ENCODE measurements around the gene PRR12. TPM values are rescaled to one million over a fixed set of nuclear protein-coding genes. Genes with fewer than 3 reads are reported as not detected.
A peak's percentile ranks its signal among the peaks of the same experiment; 100 is the strongest.

Gene PRR12
- polyA plus RNA-seq, 3 donors: 0.04 to 3.3 (median 0.11) TPM

- TF ChIP-seq, protein P1, sequence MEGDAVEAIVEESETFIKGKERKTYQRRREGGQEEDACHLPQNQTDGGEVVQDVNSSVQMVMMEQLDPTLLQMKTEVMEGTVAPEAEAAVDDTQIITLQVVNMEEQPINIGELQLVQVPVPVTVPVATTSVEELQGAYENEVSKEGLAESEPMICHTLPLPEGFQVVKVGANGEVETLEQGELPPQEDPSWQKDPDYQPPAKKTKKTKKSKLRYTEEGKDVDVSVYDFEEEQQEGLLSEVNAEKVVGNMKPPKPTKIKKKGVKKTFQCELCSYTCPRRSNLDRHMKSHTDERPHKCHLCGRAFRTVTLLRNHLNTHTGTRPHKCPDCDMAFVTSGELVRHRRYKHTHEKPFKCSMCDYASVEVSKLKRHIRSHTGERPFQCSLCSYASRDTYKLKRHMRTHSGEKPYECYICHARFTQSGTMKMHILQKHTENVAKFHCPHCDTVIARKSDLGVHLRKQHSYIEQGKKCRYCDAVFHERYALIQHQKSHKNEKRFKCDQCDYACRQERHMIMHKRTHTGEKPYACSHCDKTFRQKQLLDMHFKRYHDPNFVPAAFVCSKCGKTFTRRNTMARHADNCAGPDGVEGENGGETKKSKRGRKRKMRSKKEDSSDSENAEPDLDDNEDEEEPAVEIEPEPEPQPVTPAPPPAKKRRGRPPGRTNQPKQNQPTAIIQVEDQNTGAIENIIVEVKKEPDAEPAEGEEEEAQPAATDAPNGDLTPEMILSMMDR (IDR thresholded peaks at IDR 0.05): no peak
- Mint-ChIP-seq H3K27me3 (ENCODE audit: low read depth in 3 of 3) (peaks cover under 1 to 10% (median 2%) of the 10 kb centered on the region in 3 donors), H3K9me3 (no peaks in the 10 kb centered on the region), H3K4me3 (no peak overlapping the region), H3K4me1 (peaks cover 17% of the 10 kb centered on the region), H3K36me3 (peaks cover 0 to 3% of the 10 kb centered on the region in 2 donors), H3K27ac (peak overlapping the region in 1 of 7 donors; percentile 38)
- no peak overlapping the region for H3K4me2 ChIP-seq (replicated peaks; ENCODE audit: extremely low read depth, low read length, poor library complexity, severe bottlenecking)
- no peak overlapping the region for H3K9ac ChIP-seq (ENCODE audit: insufficient read depth, low read length, poor library complexity, severe bottlenecking)
- DNase-seq: no peak
- no peaks in the 10 kb centered on the region for H3K9me3 ChIP-seq (replicated peaks in 1 of 2; ENCODE audit: control insufficient read depth in 1 of 2, insufficient read depth in 1 of 2, low read length in 2 of 2)
- peaks cover 24% of the 10 kb centered on the region for H3K79me2 ChIP-seq (ENCODE audit: insufficient read depth, low read length)
- H3K27me3 ChIP-seq (ENCODE audit: control insufficient read depth in 2 of 2, insufficient read depth in 2 of 2, low read length in 2 of 2): no peaks in the 10 kb centered on the region
- no peak overlapping the region for H3K27ac ChIP-seq (ENCODE audit: low read depth in 1 of 2, low read length in 2 of 2)
- H3K36me3 ChIP-seq (replicated peaks in 1 of 2; ENCODE audit: control insufficient read depth in 1 of 2, insufficient read depth in 2 of 2, low read length in 2 of 2): no peaks in the 10 kb centered on the region
- WGBS (ENCODE audit: insufficient coverage): 40% methylated on average over 1 of the region's 2 CpGs
- intact Hi-C loops (cut with micrococcal nuclease): no loop called here
- H3K4me3 ChIP-seq (replicated peaks in 1 of 3; ENCODE audit: low read depth in 2 of 3, low read length in 3 of 3): no peak overlapping the region
- peaks cover 16 to 20% of the 10 kb centered on the region in 2 donors for H3K4me1 ChIP-seq (ENCODE audit: control insufficient read depth in 1 of 2, insufficient read depth in 2 of 2, low read length in 2 of 2)
- no peak overlapping the region for H2AFZ ChIP-seq (ENCODE audit: insufficient read depth, low read depth, low read length, poor library complexity, severe bottlenecking)
- H4K20me1 ChIP-seq (ENCODE audit: insufficient read depth, low read length): no peaks in the 10 kb centered on the region
Observed at GRCh38 chr19:49583239-49583638, 7.7 kb upstream of the PRR12 start.

- H3K9me3 Mint-ChIP-seq: no peaks in the 10 kb centered on the region
- no peak overlapping the region for H3K4me2 ChIP-seq (replicated peaks; ENCODE audit: extremely low read depth, low read length, poor library complexity, severe bottlenecking)
- H3K36me3 ChIP-seq (replicated peaks in 1 of 2; ENCODE audit: control insufficient read depth in 1 of 2, insufficient read depth in 2 of 2, low read length in 2 of 2): no peaks in the 10 kb centered on the region
- no peak for DNase-seq
- 90% methylated on average over 8 of the region's 8 CpGs for WGBS (ENCODE audit: insufficient coverage)
- TF ChIP-seq, protein P1 (IDR thresholded peaks at IDR 0.05): no peak
- no peak overlapping the region for H3K4me3 Mint-ChIP-seq
- no peaks in the 10 kb centered on the region for H3K9me3 ChIP-seq (replicated peaks in 1 of 2; ENCODE audit: control insufficient read depth in 1 of 2, insufficient read depth in 1 of 2, low read length in 2 of 2)
- peaks cover 6% of the 10 kb centered on the region for H3K79me2 ChIP-seq (ENCODE audit: insufficient read depth, low read length)
- H4K20me1 ChIP-seq (ENCODE audit: insufficient read depth, low read length): no peaks in the 10 kb centered on the region
- peaks cover 7 to 15% of the 10 kb centered on the region in 2 donors for H3K4me1 ChIP-seq (ENCODE audit: control insufficient read depth in 1 of 2, insufficient read depth in 2 of 2, low read length in 2 of 2)
- H3K27me3 Mint-ChIP-seq (ENCODE audit: low read depth in 3 of 3): peaks cover 3 to 10% (median 3%) of the 10 kb centered on the region in 3 donors
- H3K36me3 Mint-ChIP-seq: no peaks in the 10 kb centered on the region
- H3K27ac Mint-ChIP-seq: no peak overlapping the region
- peaks cover 9% of the 10 kb centered on the region for H3K4me1 Mint-ChIP-seq
- H3K27me3 ChIP-seq (ENCODE audit: control insufficient read depth in 2 of 2, insufficient read depth in 2 of 2, low read length in 2 of 2): no peaks in the 10 kb centered on the region
- no peak overlapping the region for H3K27ac ChIP-seq (ENCODE audit: low read depth in 1 of 2, low read length in 2 of 2)
- intact Hi-C loops (cut with micrococcal nuclease): no loop called here
- H3K4me3 ChIP-seq (replicated peaks in 1 of 3; ENCODE audit: low read depth in 2 of 3, low read length in 3 of 3): no peak overlapping the region
- no peak overlapping the region for H3K9ac ChIP-seq (ENCODE audit: insufficient read depth, low read length, poor library complexity, severe bottlenecking)
- H2AFZ ChIP-seq (ENCODE audit: insufficient read depth, low read depth, low read length, poor library complexity, severe bottlenecking): no peak overlapping the region
Observed at GRCh38 chr19:49585023-49585422, 6.0 kb upstream of the PRR12 start.
